Ovary (tissue), 1 donor: Measurements from ENCODE around the gene WWTR1.

Experiments used
- EP300 ChIP-seq: sonication (generic); formaldehyde crosslinking; IDR thresholded peaks from one replicate; pipeline ENCODE4 v1.6.1; 2017; ENCODE audit warnings: antibody characterized with exemption
- POLR2A ChIP-seq: fragments of 450-650 bp; IDR thresholded peaks from one replicate; pipeline ENCODE4 v1.6.1; 2017; ENCODE audit warnings: antibody characterized with exemption, mild to moderate bottlenecking, moderate library complexity

DNA sequence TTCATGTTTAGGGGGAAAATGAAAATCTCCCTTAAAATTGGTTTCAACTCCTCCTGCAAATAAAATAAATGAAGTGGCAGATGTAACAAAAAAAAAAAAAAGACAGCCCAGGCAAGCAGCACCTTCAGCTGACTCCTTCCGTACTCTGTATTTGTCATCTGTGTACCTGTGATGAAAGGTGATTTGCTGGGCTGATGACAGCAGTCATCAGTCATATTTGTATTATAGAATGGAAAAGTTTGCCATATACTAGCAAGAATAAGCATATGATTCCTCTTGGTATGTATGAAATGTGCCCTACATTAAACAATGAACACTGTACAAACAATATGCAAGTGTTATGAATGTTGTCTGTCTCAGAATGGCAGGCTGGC is 44.1 kb upstream of the WWTR1 start:
- TF ChIP-seq POLR2A (no peak), EP300 (no peak)
